ENCODE data around the gene LACRT.
A peak's percentile ranks its signal among the peaks of the same experiment; 100 is the strongest.

The LACRT gene

DNA sequence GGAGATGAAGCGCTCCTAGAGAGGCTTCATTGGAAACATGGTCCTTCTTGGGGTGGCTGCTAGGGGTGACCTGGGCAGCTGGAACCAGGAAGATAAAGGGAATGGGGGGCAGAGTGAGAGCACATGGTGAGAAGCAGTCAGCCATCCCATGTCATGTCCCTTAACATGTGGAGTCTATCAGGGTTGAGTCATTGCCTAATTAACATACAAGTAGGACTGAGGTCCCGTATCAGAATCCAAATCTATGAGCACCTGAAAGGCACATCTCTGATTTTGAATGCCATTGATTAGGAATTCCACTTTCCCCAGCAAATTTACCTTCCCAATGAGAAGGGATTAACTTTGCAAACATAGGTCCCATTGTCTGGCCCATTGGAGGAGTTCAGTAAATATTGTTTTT, 25.9 kb downstream of the LACRT start:
- Histone ChIP-seq H3K4me3 (no peak overlapping the region), H3K27ac (no peak overlapping the region)
- no peak for DNase-seq (ENCODE audit: low spot score)
- TF ChIP-seq, protein P1, sequence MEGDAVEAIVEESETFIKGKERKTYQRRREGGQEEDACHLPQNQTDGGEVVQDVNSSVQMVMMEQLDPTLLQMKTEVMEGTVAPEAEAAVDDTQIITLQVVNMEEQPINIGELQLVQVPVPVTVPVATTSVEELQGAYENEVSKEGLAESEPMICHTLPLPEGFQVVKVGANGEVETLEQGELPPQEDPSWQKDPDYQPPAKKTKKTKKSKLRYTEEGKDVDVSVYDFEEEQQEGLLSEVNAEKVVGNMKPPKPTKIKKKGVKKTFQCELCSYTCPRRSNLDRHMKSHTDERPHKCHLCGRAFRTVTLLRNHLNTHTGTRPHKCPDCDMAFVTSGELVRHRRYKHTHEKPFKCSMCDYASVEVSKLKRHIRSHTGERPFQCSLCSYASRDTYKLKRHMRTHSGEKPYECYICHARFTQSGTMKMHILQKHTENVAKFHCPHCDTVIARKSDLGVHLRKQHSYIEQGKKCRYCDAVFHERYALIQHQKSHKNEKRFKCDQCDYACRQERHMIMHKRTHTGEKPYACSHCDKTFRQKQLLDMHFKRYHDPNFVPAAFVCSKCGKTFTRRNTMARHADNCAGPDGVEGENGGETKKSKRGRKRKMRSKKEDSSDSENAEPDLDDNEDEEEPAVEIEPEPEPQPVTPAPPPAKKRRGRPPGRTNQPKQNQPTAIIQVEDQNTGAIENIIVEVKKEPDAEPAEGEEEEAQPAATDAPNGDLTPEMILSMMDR (IDR thresholded peaks at IDR 0.05), result no peak

DNA sequence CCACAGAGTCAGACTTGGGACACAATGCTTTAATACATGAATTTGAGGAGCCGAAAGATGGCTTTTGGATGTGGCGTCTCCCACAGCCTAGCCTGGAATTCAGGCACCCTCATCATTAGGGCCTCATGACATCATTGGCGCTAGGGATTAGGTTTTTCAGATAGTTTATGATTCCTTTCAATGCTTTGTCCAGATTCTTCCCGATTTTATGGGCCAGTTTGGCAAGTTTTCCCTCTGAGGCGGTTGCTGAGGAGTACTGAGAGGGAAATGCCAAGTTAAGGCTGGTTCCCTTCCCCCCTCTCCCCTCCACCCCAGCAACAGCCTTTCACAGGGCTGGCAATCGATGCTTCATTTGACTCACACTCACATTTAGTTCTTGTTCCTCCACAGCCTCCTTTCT, 26.5 kb downstream of the LACRT start:
- Histone ChIP-seq H3K27ac (no peak overlapping the region), H3K4me3 (no peak overlapping the region)
- TF ChIP-seq, protein P1 (IDR thresholded peaks at IDR 0.05), result no peak
- DNase-seq (ENCODE audit: low spot score), result no peak

DNA sequence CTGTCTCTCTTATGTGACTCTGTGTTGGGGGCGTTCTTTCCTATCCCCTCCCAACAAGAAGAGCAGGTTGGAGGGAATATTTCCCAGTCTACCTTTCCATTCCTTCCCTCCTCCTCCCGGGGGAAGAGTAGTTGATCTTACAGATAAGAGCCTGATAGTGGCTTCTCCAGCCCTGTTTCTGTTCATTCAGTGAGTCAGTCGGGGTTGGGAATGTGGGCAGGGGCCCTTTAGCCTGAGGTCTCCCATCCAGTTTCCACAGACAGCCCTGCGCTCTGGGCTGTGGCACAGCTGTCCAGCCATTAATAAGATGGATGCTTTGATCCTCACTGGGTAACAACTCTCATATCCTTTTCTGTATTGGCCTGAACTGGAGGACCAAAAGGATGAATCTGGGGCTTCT, 28.1 kb downstream of the LACRT start:
- DNase-seq (ENCODE audit: low spot score), result no peak
- TF ChIP-seq, protein P1 (IDR thresholded peaks at IDR 0.05), result no peak
- Histone ChIP-seq H3K27ac (no peak overlapping the region), H3K4me3 (no peak overlapping the region)

DNA sequence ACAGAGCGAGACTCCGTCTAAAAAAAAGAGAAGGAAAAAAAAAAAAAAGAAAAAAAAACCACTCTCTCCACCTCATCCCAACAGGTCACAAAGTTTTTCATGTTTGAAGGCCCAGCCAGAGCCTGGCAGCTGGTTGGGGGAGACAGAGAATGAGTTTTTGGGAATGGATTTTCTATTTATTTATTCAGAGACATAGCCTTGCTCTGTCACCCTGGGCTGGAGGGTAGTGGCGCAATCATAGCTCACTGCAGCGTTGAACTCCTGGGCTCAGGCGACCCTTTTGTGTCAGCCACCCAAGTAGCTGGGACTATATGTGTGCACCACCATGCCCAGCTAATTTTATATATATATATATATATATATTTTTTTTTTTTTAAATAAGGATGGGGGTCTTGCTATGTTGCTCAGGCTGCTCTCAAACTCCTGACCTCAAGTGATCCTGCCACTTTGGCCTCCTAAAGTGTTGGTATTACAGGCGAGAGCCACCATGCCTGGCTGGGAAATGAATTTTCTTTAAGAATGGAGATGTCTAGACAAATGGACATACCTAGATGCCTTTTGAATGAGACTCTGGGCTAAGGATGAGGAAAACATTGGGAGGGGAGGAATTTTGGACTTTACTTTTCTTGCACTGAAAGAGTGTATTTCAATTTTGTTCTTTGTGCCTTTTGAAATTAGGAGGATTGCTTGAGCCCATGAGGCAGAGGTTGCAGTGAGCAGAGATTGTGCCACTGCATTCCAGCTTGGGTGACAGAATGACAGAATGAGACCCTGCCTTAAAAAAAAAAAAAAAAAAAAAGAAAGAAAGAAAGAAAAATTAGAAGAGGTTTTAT, 29.3 kb downstream of the LACRT start:
- TF ChIP-seq, protein P1 (IDR thresholded peaks at IDR 0.05), result no peak
- DNase-seq (ENCODE audit: low spot score), result no peak
- Histone ChIP-seq H3K27ac (no peak overlapping the region), H3K4me3 (no peak overlapping the region)

DNA sequence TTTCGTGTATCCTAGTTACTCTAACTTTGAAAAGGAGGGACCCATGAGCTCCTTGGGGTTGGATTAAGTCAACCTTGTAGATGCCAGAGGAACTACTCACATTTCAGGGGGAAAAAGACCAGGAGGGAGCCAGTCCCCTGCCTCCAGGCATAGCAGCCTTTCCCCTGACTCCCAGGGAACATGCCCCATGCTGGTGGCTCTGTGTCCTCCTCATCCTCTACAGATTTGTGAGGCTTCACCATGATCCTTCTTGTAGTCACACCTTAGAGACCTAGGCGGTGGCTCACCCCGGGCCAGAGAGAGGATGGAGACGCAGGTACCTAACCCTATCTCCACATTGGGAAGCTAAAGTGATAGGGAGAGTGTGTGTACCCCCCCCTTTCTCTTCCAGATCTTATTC, 30.3 kb downstream of the LACRT start:
- H3K27ac ChIP-seq, result no peak overlapping the region
- no peak for DNase-seq (ENCODE audit: low spot score)
- H3K4me3 ChIP-seq, result no peak overlapping the region
- TF ChIP-seq, protein P1 (IDR thresholded peaks at IDR 0.05), result no peak

DNA sequence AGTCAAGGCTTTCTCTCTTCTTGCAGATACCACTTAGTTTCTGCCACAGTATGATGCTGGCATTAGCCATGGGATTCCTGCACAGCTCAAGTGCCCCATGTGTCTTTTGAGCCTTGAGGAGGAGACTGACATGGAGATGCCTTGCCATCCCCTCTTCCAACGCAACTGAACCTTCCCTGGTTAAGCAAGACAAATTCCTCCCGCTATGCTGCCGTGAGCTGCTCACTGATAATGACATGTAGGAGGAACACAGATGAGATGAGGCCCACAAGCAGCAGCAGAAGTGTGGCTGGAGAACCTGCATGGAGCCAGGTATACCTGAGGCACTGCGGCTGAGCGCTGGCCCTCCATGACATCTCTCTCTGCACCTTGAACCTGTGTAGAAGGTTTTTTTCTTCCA, 30.8 kb downstream of the LACRT start:
- H3K27ac ChIP-seq, result no peak overlapping the region
- H3K4me3 ChIP-seq, result no peak overlapping the region
- DNase-seq (ENCODE audit: low spot score), result no peak
- TF ChIP-seq, protein P1 (IDR thresholded peaks at IDR 0.05), result no peak

DNA sequence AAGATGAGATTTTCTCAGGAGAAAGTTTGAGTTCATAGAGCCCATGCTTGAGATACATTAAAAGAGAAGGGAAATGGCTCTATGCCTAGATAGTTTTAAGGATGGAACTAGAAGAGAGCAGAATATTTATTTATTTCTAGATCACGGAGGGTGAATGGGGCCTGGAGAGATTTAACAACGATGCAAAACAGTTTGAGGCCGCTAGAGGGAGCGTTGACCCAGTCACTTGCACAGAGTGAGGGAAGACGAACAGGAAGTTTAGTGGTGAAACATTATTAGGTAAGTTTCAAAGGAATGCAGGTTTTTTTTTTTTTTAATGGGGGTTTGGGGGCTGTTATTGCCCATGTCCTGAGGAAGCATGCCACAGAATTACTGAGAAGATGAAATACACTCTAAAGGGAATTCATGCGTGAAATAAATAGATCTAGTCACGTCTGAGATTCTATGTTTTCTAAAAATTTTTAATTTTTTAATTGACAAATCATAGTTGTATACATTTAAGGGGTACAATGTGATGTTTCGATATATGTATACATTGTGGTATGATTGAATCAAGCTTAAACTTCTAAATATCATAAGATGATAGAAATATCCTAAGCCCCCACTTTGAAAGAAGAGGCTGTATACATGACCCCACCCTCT, 31.4 kb downstream of the LACRT start:
- no peak for DNase-seq (ENCODE audit: low spot score)
- no peak overlapping the region for H3K27ac ChIP-seq
- H3K4me3 ChIP-seq, result no peak overlapping the region
- TF ChIP-seq, protein P1 (IDR thresholded peaks at IDR 0.05), result peak; percentile 56
